T follicular helper cell (primary cell): ENCODE results near the gene TFCP2L1.

Experiments used
- DNase-seq: peaks from one replicate; pipeline ENCODE4 v3.0.0-alpha.2; 2020; ENCODE audit warnings: low read depth

TFCP2L1 gene

DNA sequence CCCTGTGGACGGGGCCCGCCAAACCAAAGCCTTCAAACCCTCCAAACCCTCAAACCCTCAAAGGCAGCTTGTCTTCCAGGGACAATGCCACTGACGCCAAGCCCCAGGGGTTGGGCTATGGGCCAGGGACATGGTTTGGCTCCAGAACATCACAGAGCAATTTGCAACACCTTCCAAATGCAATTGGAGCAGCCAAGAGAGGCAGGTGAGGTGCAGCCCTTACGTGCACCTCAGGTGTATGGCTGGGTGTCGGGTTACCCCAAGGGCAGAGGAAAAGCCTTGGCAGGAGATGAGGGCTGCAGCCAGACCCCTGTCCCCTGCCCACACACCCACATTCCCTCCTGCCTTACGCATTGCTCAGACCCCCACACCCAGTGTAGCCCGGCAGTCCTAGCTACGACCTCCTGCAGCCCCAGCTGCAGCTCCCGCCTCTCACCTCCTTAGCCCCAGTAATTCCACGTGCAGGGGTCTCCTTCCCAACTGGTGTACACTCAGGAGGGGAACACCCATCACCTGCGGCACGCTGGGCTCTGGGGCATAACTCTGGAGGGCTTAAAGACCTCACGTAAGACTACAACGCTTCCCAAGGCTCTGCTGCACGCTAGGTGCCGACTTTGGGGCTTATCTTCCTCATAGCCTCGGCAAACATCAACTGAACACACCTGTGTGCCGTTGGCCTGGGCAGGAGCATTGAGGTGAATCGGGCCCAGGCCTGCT, 88.7 kb downstream of the TFCP2L1 start:
- DNase-seq = no peak

- no peak for DNase-seq
Measured at GRCh38 chr2:121195036-121195435, 90.0 kb downstream of the TFCP2L1 start.

DNA sequence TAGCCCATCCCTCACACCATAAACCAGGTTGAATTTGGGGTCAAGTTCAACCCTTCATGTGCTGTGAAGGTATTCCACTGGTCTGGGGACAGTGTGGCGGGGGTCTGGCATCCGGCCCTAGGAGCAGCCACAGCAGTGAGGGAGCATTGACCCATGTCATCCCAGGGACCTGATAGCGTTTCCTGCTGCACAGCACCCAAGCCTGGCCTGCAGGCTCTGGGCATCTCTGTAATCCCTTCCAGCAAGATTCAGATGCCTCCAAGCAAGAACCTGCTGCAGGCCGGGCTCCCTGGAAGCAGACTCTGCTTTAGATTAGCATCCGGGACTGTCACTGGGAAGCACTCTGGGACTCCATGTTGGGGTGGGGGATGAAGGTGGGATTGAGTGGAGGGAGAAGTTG, 90.4 kb downstream of the TFCP2L1 start:
- DNase-seq = no peak

GRCh38 chr2:121193185-121193584, 91.8 kb downstream of the TFCP2L1 start:
- DNase-seq = no peak

DNA sequence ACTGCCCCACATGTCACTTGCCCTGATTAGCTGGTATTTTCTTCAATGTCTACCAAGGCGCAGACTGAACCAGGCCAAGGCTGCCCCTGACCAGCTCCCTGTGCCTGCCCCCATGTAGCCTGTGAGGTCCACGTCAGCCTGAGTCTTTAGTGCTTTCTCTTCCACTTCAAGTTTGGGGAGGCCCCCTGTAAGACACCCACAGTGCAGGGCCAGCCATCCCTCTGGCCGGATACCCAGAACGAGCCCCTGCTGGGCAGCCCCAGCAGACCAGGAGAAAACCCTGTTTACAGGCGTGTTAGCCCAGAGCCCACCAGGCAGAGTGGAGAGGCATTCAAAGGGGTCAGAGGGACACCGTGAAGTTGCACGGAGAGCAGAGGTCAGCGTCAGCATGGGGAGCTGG, 92.4 kb downstream of the TFCP2L1 start:
- no peak for DNase-seq

- no peak for DNase-seq
Measured at GRCh38 chr2:121191191-121192170, 93.5 kb downstream of the TFCP2L1 start.

GRCh38 chr2:121189661-121190381, 95.2 kb downstream of the TFCP2L1 start:
- DNase-seq = no peak

- DNase-seq = no peak
Measured at GRCh38 chr2:121189011-121189410, 96.0 kb downstream of the TFCP2L1 start.

GRCh38 chr2:121187982-121188411, 97.0 kb downstream of the TFCP2L1 start:
- DNase-seq = no peak

- no peak for DNase-seq
Measured at GRCh38 chr2:121187351-121187981, 97.5 kb downstream of the TFCP2L1 start.

GRCh38 chr2:121186261-121186660, 98.7 kb downstream of the TFCP2L1 start:
- DNase-seq = no peak

GRCh38 chr2:121185571-121186074, 99.4 kb downstream of the TFCP2L1 start:
- no peak for DNase-seq

- no peak for DNase-seq
Measured at GRCh38 chr2:121185111-121185510, 99.9 kb downstream of the TFCP2L1 start.

DNA sequence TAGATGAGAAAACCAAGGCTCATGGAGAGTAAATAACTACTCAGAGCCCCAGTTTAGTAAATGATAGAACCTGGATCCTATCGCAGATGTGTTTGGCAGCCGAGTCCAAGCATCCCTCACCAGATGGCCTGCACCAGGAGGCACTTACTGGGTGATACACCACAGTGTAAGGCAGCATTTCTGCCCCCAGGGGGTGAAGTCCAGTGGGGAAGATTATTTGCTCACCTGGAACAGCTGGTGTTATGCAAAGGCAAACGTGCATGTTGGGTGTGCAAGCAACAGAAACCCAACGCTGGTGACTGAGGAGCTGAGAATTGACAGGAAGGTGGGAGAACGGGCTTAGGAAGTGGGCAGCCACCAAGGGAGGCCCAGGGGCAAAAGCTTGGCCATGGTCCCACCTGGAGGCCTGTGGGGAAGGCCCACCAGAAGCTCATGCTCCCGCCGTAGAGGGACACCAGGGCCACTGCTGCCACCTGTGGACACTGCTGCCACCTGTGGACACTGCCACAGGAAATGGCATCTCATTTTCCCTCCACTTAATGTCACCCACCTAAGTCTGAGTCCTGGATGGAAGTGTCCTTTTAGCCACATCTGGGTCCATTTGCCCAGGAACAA, 100.6 kb downstream of the TFCP2L1 start:
- no peak for DNase-seq

DNA sequence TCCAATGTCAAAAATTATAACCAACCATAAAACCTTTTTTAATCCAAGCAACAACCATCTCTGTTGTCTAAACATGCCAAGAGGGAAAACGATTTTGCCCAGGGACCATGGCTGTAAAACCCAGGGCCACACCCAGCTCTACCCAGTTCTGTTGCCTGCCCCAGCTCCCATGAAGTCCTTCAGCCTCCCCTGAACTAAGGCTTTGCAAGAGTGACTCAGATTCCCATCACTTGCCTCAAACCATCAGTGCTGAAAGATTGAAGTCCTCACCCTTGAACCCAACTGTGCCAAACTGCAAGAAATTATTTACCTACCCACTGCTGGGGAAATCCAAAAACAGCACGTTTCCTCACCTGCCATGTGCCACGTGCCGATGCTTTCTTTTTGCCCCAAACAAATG, 102.5 kb downstream of the TFCP2L1 start:
- no peak for DNase-seq

DNA sequence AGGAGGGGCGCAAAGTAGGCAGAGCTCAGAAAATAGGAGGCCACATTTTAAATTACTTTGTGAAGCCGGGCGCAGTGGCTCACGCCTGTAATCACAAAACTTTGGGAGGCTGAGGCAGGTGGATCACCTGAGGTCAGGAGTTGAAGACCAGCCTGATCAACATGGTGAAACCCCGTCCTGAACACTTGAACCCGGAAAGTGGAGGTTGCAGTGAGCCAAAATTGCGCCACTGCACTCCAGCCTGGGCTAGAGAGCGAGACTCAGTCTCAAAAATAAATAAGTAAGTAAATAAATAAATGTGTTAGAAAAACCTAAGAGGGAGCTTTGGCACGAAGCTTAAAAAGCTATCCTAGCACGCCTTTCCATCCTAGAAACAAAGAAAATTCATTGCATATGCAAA, 105.5 kb downstream of the TFCP2L1 start:
- DNase-seq = no peak

- no peak for DNase-seq
Measured at GRCh38 chr2:121178730-121179129, 106.3 kb downstream of the TFCP2L1 start.

DNA sequence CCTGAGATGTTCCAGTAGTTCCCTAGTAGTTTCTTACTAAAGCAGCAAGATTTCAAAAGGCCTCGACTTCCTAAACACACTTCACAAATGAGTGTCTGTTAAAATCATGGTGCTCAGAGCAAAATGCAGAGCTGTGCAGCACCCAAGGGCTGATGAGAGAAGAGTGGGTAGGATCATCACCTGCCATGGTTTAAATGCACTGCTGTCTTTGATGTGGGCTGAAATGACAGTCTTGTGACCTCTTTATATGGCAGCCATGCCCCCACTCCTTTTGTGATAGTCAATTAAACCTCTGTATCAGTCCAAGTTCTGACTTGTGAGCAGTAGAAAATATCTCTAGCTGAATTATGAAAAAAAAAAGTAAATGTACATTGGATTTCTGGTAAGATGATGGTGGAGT, 107.1 kb downstream of the TFCP2L1 start:
- DNase-seq = no peak

GRCh38 chr2:121175326-121175725, 109.7 kb downstream of the TFCP2L1 start:
- no peak for DNase-seq

GRCh38 chr2:121173806-121174205, 111.2 kb downstream of the TFCP2L1 start:
- DNase-seq = no peak

- DNase-seq = no peak
Measured at GRCh38 chr2:121173112-121173511, 111.9 kb downstream of the TFCP2L1 start.
